Myocyte (in vitro differentiated cells): ENCODE measurements around the gene ABI3BP. TPM values are rescaled to one million over a fixed set of nuclear protein-coding genes. Genes with fewer than 3 reads are reported as not detected.

Source experiments
- DNase-seq: peaks from one replicate; pipeline ENCODE4 v3.0.0-alpha.2; 2012; ENCODE audit warnings: low read depth
- total RNA-seq: library from RNA; depleted of rRNA; stranded (reverse); fragments of >200 nt; gene quantifications from 2 replicates; pipeline ENCODE4 v1.2.3, GENCODE V29; 2014

ABI3BP gene
- total RNA-seq, 1 donor from 2014 or later, result 97.0 TPM

DNA sequence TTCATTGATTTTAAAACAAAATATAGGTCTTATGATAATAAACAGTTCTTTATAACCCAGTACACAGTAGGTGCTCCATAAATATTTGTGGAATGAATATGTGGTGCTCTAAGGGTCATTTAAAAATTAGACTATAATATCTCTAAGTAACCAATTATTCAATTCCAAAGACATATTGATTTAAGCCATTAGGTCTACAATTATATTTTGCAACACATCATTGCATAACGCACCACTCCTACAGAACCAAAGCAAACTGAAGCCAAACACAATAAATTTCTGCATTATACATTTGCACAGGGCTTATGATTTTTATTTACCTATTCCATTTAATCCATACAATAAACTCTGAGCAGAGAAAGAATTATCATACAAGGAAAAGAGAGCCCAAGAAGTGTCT lies 104.3 kb downstream of the ABI3BP start:
- DNase-seq, result no peak

DNA sequence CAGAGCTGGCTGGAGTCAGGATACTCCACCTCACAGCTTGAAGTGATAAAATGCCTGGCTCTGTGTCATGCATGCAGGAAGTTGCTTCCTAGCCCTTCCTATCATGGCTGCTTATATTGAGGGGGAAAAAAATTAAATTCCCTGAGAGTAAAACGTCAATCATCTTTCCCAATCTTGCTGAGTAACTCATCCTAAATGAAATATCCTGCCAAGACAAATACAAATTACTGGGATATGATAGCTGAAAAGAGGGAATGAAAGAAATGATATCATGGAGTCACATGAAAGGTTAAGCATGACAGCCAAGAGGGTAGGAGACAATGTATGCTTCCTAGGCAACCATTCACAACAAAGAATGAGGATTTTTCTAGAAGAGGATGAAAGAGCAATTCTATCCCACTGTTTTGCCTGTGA lies 110.6 kb downstream of the ABI3BP start:
- DNase-seq, result no peak

DNA sequence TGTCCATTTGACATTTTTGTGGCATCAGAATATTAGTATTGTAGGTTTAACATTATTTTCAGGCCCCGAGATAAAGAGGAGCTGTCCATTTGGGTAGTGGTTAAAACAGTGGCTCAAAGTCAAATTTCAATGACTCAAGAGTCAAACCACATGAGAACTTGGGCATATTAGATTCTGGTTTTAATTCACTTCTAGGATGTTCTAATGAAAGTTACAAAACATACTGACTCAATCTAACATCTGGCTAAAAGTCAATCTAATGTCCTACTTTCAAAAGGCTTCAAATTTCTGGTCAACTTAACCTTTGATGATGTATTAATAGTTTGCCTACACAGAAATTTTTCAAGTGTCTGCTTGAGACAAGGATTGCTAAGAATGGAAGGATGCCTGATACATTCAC lies 112.4 kb downstream of the ABI3BP start:
- DNase-seq, result peak; percentile 36

DNA sequence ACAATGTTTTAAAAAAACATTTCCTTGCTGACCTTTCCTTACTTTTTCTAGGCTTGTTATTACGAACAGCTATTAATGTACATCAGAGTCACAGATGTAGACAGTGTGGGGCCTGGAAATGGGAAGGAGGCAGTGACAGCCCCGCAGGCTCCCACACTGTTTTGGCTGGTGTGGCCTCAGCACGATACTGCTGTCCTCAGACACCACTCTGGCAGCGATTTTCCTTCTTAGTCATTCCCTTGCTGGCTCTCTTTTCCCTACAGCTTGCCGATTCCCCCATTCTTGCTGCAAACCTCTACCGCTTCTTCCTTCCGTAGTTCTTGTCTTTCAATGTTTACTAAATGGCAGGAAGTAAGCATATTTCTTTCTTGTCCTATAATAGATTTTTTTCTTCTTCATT lies 113.1 kb downstream of the ABI3BP start:
- no peak for DNase-seq

- DNase-seq, result peak; percentile 22
These were observed 113.9 kb downstream of the ABI3BP start for GRCh38 chr3:100879195-100879810.

GRCh38 chr3:100877286-100877685 lies 115.9 kb downstream of the ABI3BP start:
- DNase-seq, result no peak

- DNase-seq, result peak; percentile 46
These were observed 118.0 kb downstream of the ABI3BP start for GRCh38 chr3:100875239-100875638.

GRCh38 chr3:100873611-100874010 lies 119.6 kb downstream of the ABI3BP start:
- DNase-seq, result no peak

- peak; percentile 52 for DNase-seq
These were observed 121.9 kb downstream of the ABI3BP start for GRCh38 chr3:100871306-100871705.

DNA sequence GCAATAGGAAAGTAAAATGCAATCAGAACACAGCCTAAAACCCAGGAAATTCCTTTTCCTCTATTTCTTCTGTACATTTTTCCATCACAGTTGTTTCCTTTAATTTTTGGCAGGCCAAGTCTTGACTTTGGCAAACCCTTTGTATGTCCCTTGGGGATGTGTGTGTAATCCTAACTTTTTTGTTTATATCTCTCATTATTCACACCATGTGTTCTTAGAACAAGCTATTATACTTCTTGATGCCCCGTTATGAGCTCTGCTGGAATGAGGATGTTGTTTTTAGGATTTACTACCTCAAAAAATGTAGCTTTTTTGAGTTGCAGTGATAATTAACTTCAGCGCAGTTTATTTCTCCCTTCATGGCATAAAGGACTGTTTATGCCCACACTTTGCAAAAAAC lies 123.4 kb downstream of the ABI3BP start:
- peak; percentile 56 for DNase-seq

DNA sequence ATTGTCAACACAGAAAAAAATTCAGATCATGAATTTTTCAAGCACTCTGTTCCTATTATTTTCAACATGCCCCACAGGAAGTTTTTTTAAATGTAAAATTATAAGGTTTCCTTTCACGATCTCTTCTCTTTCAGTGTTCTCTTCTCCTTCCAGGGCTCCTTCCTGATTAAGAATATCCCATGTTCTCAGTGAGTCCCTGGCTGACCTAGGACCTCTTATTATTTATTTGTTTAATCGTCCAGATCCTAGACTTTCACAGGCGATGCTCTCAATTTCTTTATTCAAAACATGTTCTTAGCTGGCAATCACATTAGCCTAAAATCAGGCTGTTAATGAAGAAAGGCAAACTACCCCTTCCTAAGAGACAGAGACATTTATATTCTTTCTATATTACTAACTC lies 124.3 kb downstream of the ABI3BP start:
- DNase-seq, result no peak

GRCh38 chr3:100868096-100868495 lies 125.1 kb downstream of the ABI3BP start:
- no peak for DNase-seq

DNA sequence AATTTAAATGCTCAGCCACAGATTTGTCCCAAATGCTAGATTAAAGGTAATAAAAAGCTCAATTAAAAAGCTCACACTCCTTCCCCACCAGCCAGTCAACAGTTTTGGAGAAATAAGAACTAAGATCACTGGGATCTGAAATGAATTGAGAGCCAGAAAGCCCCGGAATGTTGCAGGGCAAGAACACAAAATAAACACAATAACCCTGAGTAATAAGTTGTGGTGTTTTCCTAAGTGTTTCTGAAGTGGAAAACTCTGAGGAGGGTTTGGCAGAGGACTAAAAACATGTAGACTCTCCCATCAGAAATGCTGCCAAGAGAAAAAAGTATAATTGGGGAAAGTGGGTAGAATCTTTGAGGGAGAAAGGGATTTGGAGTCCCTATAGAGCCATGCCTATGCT lies 127.8 kb downstream of the ABI3BP start:
- no peak for DNase-seq

- no peak for DNase-seq
These were observed 128.6 kb downstream of the ABI3BP start for GRCh38 chr3:100864471-100865250.

GRCh38 chr3:100857863-100858262 lies 135.4 kb downstream of the ABI3BP start:
- DNase-seq, result no peak

DNA sequence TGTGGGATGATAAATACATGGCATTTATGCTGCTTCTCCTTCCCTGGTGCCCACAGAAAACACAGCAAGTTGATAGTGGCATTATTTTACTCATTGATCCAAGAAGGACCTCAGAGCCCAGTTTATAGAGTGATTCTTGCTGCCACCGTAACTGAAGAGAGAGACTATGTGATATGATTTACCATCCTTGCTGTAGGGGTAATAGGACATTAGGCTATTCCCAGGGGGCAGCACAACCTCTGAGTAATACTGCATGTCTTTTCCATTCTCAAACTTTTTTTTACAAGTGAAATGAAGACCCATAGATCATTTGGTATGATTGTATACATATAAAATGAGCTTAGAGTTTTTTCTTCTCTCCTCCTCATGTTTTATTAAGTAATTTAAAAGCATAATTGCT lies 136.4 kb downstream of the ABI3BP start:
- DNase-seq, result no peak

DNA sequence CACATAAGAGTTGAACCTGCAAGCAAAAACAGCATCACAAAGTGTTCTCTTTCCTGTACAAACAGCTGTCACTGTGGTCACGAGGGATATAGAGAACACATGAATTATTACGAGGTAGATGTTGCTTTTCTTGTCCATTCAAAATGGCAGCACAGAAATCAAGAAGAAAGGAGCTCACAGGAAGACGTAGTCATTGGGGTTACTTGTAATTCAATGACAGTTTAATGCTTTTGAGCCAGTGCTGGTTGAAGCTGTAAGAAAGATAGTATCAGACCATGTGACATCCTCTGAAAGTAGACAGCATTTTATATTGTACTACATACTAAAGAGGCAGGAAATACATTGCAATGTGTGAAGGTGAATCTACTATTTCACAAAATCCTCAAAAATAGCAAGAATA lies 140.4 kb downstream of the ABI3BP start:
- DNase-seq, result no peak

- no peak for DNase-seq
These were observed 142.5 kb downstream of the ABI3BP start for GRCh38 chr3:100850701-100851100.

- no peak for DNase-seq
These were observed 143.1 kb downstream of the ABI3BP start for GRCh38 chr3:100850156-100850555.

DNA sequence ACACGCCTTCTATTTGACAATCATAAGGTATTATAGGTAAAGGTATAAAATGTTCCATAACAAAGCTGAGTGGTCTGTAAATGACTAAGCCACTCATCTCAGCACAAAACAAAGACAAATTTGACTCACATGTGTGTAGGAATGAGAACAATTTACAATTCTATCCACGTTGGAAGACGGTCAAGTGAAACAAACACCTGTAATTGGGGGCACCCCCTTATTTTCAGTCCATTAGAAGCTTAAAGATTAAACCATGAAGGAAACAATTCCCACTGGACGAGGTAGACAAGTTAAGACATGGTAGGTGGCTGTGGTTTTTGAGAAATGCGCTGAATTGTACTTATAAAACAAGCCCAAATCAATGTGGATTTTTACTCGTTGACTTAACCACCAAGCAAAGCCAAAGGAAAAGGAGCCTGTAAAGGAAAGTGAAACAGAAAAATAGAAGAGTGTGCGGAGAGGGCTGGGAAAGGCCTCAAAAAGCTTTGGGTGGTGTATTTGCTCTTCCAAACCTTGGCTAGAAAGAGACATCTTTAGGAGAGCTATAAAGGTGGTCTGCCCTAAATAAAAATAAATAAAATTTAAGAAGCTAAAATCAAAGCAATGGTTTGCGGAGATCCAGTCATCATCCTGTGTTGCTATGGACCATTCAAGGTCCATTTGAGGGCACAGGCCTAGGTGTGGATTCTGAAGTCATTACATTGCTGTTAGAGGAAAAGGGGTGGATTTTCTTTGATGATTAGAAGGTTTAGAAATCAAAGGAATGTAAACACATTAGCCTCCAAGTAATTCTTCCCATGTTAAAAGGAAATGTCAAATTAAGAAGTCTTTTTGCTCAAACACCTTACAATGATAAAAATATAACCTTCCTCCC lies 148.9 kb downstream of the ABI3BP start:
- no peak for DNase-seq

DNA sequence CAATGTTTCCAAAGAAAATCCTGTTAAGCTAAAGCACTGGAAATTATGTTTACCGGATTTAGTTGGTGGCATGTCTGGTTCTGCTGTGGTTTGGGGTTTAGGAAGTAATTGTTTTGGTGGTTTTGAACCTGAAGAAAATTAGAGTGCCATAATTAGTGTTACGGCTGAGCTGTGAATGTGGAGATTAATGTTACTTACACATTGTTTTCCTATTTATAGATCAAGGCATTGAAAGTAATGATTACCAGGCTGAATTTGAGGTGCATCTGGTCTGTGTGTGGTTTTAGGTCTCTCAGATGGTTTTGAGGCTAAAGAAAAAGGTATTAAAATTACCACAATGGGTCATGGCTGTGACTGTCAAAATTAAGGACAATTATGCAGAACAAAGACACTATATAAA lies 155.1 kb downstream of the ABI3BP start:
- DNase-seq, result no peak

DNA sequence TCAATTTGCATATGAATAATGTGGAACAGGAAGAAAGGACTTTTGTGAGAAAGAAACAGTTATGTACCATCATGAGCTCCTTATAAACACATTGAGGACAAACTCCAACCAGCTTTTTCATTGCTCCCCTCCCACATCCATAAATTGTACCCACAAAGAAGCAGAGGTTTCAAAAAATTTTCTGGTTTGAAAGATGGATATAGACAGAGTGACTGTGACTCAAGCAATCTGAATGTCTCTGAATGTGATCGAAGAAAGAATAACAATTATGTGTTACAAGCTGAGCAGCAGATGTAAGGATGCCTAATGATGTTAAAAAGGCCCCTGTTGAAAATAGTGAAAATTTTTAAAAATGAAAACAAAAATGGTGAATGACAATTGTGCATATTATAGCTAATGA lies 156.6 kb downstream of the ABI3BP start:
- DNase-seq, result no peak
